ENCODE measurements around the gene GAGE12F. TPM values are rescaled to one million over a fixed set of nuclear protein-coding genes. Genes with fewer than 3 reads are reported as not detected.

Gene GAGE12F
- not detected in 5 replicates for total RNA-seq (2022; extraction: Qiagen RNA extraction; ENCODE audit: low read depth)

GRCh38 chrX:49560542-49560941 lies at the start of gene GAGE12F:
GAGE12F (plus strand) TSS chrX:49560842; CDS start chrX:49561997, 1,155 bp downstream.

GRCh38 chrX:49531877-49532276 lies 28.8 kb upstream of the GAGE12F start, which contains the start of gene GAGE12C:
GAGE12C (plus strand) TSS chrX:49532177; CDS start chrX:49533332, 1,155 bp downstream.

GRCh38 chrX:49541433-49541832 lies 19.2 kb upstream of the GAGE12F start, which contains the start of gene GAGE12D:
GAGE12D (plus strand) TSS chrX:49541733; CDS start chrX:49542888, 1,155 bp downstream.

GRCh38 chrX:49550989-49551388 lies 9.7 kb upstream of the GAGE12F start, which contains the start of gene GAGE12E:
GAGE12E (plus strand) TSS chrX:49551289; CDS start chrX:49552444, 1,155 bp downstream.

GRCh38 chrX:49570100-49570499 lies 9.5 kb downstream of the GAGE12F start, which contains the start of gene GAGE12G:
GAGE12G (plus strand) TSS chrX:49570400; CDS start chrX:49571555, 1,155 bp downstream.

GRCh38 chrX:49579649-49580048 lies 19.0 kb downstream of the GAGE12F start, which contains the start of gene GAGE12H:
GAGE12H (plus strand) TSS chrX:49579949; CDS start chrX:49581104, 1,155 bp downstream.

GRCh38 chrX:49589196-49589595 lies 28.6 kb downstream of the GAGE12F start, which contains the start of gene GAGE2A:
GAGE2A (plus strand) TSS chrX:49589496; CDS start chrX:49590651, 1,155 bp downstream.

GRCh38 chrX:49598720-49599119 lies 38.1 kb downstream of the GAGE12F start, which contains the start of gene GAGE1:
GAGE1 (plus strand) TSS chrX:49599020; CDS start chrX:49600175, 1,155 bp downstream.

Other genes with a start within 250 kb of the GAGE12F start
- not detected in 5 replicates for gene GAGE12J, start 238.8 kb upstream of the GAGE12F start, total RNA-seq (2022; extraction: Qiagen RNA extraction; ENCODE audit: low read depth)
- not detected in 5 replicates for gene GAGE13, start 229.3 kb upstream of the GAGE12F start, total RNA-seq (2022; extraction: Qiagen RNA extraction; ENCODE audit: low read depth)
- gene GAGE12C, start 28.7 kb upstream of the GAGE12F start, total RNA-seq (2022; extraction: Qiagen RNA extraction; ENCODE audit: low read depth): not detected in 5 replicates
- not detected in 5 replicates for gene GAGE12D, start 19.1 kb upstream of the GAGE12F start, total RNA-seq (2022; extraction: Qiagen RNA extraction; ENCODE audit: low read depth)
- not detected in 5 replicates for gene GAGE12E, start 9.6 kb upstream of the GAGE12F start, total RNA-seq (2022; extraction: Qiagen RNA extraction; ENCODE audit: low read depth)
- gene GAGE12G, start 9.6 kb downstream of the GAGE12F start, total RNA-seq (2022; extraction: Qiagen RNA extraction; ENCODE audit: low read depth): not detected in 5 replicates
- gene GAGE12H, start 19.1 kb downstream of the GAGE12F start, total RNA-seq (2022; extraction: Qiagen RNA extraction; ENCODE audit: low read depth): not detected in 5 replicates
- gene GAGE2A, start 28.7 kb downstream of the GAGE12F start, total RNA-seq (2022; extraction: Qiagen RNA extraction; ENCODE audit: low read depth): not detected in 5 replicates
- gene GAGE1, start 38.2 kb downstream of the GAGE12F start, total RNA-seq (2022; extraction: Qiagen RNA extraction; ENCODE audit: low read depth): not detected in 5 replicates
- gene PAGE1, start 135.1 kb downstream of the GAGE12F start, total RNA-seq (2022; extraction: Qiagen RNA extraction; ENCODE audit: low read depth): 0.29 TPM in 1 of 5 replicates, not detected in the others

All from A549 treated with GW870086 at 1 μM for 4 hours (cell line).